Left forelimb (tissue), 1 donor: ENCODE results near the gene PPIH.
A peak's percentile ranks its signal among the peaks of the same experiment; 100 is the strongest.
"Not testable (repeated sequence)": the region's sequence is repeated elsewhere in the genome, so short reads cannot be mapped to it uniquely, and the experiment has no call there.

Experiments
- DNase-seq: peaks from one replicate; pipeline ENCODE4 v3.0.0-alpha.2; 2018; ENCODE audit warnings: low spot score

PPIH gene

DNA sequence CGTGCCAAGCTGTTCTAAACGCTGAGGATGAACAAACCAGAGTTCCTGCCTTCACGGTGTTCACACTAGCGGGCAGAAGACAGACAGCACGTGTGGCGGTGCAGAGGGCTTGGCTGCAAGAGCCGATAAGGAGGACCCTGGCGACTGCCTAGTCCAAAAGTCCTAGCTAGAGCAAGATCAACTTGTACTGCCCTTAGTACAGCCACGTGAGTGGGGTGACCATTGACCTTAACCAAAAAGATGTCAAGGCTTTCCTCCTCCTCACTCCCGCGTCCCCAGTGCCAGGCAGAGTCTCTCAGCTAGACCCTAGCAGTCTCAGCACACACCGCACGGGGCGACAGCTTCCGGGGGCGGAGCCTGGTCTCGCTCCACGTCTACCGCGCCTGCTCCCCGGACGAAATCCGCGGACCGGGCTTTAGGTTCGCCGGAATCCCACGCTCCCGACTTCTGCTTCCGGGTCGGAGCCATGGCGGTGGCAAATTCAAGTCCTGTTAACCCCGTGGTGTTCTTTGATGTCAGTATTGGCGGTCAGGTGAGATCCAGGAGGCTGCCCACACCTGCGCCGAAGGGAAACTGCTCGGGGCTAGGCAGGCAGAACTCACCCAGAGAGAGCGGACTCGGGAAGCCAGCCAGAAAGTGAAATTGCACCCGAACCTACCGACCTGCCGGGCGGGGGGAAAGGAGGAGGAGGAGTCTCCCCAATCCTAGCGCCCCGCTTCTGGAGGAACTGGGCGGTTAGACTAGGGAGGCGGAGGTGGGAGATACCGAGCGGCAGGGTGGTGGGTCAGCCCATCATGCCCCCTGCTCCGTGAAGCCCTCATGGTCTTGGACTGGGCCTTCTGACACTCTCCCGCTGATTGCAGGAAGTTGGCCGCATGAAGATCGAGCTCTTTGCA is at the start of gene PPIH:
TSS of gene PPIH (plus strand) at position 443 of the 896 bp plus-strand sequence. CDS start at position 467, 24 bp downstream.
- peak; percentile 96 for DNase-seq

GRCh38 chr1:42613803-42614131 is 44.5 kb upstream of the PPIH start:
- no peak for DNase-seq

DNA sequence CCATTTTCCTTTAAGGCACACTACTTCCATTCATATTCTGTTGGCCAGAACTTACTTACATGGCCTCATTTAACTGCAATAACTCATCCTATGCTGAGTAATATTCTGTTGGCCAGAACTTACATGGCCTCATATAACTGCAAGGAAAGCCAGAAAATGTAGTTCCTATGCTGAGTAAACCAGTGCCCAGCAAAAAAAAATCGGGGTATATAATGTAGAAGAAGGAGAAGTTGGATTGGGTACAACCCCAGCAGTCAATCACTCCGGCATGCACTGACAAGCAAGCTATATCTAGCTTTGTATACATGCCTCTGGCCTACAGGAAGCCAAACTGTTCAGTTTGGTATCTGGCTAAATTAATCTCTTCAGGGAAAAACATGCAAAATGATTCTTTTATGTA is 39.4 kb upstream of the PPIH start:
- DNase-seq = no peak

- DNase-seq = no peak
Observed at GRCh38 chr1:42620307-42620706, 37.9 kb upstream of the PPIH start.

DNA sequence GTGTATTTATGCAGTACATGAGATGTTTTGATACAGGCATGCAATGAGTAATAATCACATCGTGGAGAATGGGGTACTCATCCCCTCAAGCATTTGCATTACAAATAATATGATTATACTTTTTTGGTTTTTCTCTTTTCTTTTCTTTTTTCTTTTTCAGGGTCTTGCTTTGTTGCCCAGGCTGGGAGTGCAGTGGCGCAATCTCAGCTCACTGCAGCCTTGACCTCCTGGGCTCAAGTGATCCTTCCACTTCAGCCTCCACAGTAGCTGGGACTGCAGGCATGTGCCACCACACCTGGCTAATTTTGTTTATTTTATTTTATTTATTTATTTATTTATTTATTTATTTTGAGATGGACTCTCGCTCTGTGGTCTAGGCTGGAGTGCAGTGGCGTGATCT is 37.0 kb upstream of the PPIH start:
- not testable (repeated sequence) for DNase-seq

GRCh38 chr1:42627205-42627604 is 31.0 kb upstream of the PPIH start:
- DNase-seq = not testable (repeated sequence)

GRCh38 chr1:42639116-42639515 is 19.1 kb upstream of the PPIH start:
- DNase-seq = no peak

- DNase-seq = no peak
Observed at GRCh38 chr1:42646056-42646455, 12.2 kb upstream of the PPIH start.

- no peak for DNase-seq
Observed at GRCh38 chr1:42657201-42657600, 1.0 kb upstream of the PPIH start.

DNA sequence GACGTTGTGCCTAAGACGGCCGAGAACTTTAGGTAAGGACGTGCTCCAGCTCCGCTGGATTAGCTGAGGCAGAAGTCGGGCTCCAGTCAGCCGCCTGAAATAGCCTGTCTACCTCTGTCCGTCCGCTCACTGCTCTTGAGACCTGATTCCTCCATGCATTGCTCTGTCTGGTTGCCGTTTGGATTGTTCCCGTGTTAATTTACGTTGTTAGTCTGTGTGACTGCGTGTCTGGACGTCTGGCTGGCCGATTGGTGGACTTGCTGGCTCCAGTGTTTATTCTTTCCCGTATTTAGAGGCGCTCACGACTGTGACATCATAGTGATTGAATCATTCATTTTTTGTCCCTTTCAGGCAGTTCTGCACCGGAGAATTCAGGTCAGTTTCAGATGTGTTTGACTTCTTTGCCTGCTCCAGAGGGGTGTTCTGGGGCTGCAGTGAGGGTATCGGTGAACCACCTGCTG is 684 bp downstream of the PPIH start:
- no peak for DNase-seq

- no peak for DNase-seq
Observed at GRCh38 chr1:42660907-42661500, 2.8 kb downstream of the PPIH start.

- DNase-seq = no peak
Observed at GRCh38 chr1:42669936-42670335, 11.7 kb downstream of the PPIH start.

DNA sequence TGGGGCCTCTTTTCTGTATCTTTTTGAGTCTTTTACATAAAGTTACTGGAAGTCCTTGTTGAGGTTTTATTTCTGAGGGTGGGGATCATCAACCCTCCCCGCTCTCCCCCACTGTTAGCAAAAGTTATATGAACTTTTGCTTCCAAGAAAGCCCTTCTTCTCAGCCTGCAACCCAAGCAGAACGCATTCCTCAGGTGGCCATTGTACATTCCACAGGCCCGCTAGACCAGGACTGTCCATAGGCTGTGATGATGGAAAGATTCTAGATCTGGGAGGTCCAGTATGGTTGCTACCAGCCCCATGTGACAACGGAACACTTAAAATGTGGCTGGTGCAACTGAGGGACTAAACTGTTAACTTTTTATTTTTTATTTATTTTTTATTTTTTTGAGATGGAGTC is 12.2 kb downstream of the PPIH start:
- no peak for DNase-seq

DNA sequence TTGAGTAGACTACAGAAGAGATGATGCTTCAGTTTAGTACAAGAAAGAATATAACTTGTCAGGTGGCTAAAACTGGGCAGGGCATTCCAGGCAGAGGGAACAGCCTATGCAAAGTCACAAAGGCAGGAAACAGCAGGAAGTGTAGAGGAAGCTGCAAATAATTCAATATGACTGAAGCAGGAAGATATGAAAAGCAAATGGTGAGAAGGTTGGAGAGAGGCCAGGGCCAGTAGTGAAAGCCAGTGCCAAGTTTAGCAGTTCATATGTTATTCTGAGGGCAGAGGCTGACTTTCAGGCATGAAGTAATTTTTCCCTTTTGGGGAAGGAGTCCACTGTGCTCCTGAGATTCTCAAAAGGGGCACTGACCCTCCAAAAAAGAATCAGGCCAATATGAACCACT is 16.0 kb downstream of the PPIH start:
- no peak for DNase-seq

DNA sequence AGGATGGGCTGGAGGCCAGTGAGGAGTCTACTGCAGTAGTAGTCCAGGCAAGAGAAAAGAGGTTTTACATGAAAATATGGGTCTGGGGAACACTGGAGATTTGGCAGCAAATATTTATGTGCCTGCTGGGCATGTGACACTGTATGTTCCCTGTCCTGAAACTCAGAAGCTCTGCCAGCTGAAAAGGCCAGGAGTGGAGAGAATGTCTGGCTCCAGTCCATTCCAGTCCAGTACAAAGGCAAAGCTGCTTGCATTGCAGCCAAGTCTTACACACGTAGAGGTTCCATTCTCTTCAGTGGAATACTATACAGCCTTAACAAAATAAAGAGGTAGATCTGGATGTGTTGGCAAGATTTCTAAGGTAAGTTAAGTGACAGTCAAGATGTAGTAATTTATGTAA is 16.5 kb downstream of the PPIH start:
- DNase-seq = no peak

- DNase-seq = no peak
Observed at GRCh38 chr1:42675467-42675866, 17.2 kb downstream of the PPIH start.

DNA sequence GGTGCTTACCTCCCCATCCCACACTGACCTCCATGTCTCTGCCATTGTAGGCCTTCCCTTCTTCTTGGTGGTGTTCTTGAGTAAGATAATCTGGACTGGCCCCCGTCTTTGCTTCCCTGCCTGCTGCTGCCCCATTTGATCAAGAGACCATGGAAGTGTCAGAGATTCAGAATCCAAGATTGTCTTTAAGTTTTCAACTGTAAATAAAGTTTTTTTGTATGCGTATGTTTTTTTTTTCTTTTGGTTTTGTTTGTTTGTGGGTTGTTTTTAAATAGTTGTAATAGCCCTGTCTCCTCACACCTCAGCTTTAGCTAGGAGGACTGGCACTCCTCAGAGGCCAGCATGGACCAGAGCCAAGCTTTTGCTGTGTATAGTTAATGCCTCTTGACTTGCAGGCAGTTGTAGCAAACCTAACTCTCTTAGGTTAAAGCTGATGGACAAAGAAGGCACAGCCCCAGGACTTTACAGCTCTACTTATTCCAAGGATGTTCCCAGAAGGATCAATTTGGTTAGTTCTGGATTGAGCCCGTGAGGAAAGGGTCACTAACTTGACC is 18.4 kb downstream of the PPIH start:
- DNase-seq = no peak

- no peak for DNase-seq
Observed at GRCh38 chr1:42679364-42679983, 21.3 kb downstream of the PPIH start.

DNA sequence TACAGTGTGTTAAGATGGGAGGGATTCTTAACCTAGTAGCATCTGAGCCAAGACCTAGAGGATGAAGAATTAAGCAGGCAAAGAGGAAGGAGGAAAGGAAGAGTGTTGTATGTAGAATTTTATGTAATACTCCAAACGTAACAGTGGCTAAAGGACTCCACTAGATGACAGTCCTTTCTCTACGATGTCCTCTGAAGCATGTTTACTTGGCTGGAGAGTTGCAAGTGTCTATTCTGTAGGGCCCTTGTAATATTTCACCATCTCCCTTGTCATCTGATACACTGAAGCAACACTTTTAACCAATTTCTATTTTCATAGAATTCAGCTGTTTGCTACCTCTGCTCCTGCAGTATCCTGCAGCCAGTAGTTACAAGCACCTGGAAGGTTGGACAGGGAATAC is 21.8 kb downstream of the PPIH start:
- no peak for DNase-seq

- DNase-seq = no peak
Observed at GRCh38 chr1:42680921-42681683, 22.9 kb downstream of the PPIH start.

GRCh38 chr1:42681741-42682483 is 23.7 kb downstream of the PPIH start, which contains the start of gene YBX1:
Gene YBX1, plus strand, starts transcription at chr1:42682418. Its CDS starts 148 bp downstream, at chr1:42682566.
- peak; percentile 97 for DNase-seq
